K562 (cell line): ENCODE data around the gene YY1AP1.

Experiments
- DACH1 ChIP-seq: fragments of 450-650 bp; IDR thresholded peaks from 2 replicates; pipeline ENCODE4 v1.6.1; 2018; ENCODE audit not compliant: partially characterized antibody
- DDX20 ChIP-seq: fragments of 450-650 bp; IDR thresholded peaks from 2 replicates; pipeline ENCODE4 v1.6.1; 2016; ENCODE audit warnings: missing genetic modification characterization, low read depth, mild to moderate bottlenecking, missing compliant biosample characterization, moderate library complexity
- EGR1 ChIP-seq: fragments of 450-650 bp; conservative IDR thresholded peaks from 2 replicates; pipeline ENCODE4 v1.6.1; 2017; ENCODE audit warnings: mild to moderate bottlenecking
- FOXA1 ChIP-seq: fragments of 450-650 bp; IDR thresholded peaks from 2 replicates; pipeline ENCODE4 v1.6.1; 2016; ENCODE audit warnings: mild to moderate bottlenecking, borderline replicate concordance
- GATAD2B ChIP-seq: fragments of 450-650 bp; IDR thresholded peaks from 2 replicates; pipeline ENCODE4 v1.6.1; 2017; ENCODE audit warnings: mild to moderate bottlenecking, borderline replicate concordance
- NFXL1 ChIP-seq: fragments of 450-650 bp; formaldehyde crosslinking; IDR thresholded peaks from 2 replicates; pipeline ENCODE4 v1.4.0; 2021; ENCODE audit warnings: mild to moderate bottlenecking
- SAFB2 ChIP-seq: fragments of 200-400 bp; formaldehyde crosslinking; IDR thresholded peaks from 2 replicates; pipeline ENCODE4 v1.6.1; 2018; ENCODE audit warnings: borderline replicate concordance, low read length, low read depth, moderate library complexity; ENCODE audit not compliant: severe bottlenecking
- SMARCA5 ChIP-seq: fragments of 450-650 bp; IDR thresholded peaks from 2 replicates; pipeline ENCODE4 v1.6.1; 2016
- SP1 ChIP-seq: sonication (generic); formaldehyde crosslinking; IDR thresholded peaks from 2 replicates; pipeline ENCODE4 v1.8.1; 2022; ENCODE audit warnings: mild to moderate bottlenecking, missing genetic modification reagents
- TAF1 ChIP-seq: IDR thresholded peaks from 2 replicates; pipeline ENCODE4 v1.6.1; 2011; ENCODE audit warnings: mild to moderate bottlenecking, low read length, moderate library complexity; ENCODE audit not compliant: insufficient read depth, control insufficient read depth, severe bottlenecking; ENCODE audit errors: extremely low read depth
- ZNF3 ChIP-seq: fragments of 250-450 bp; sonication (Bioruptor Pico); IDR thresholded peaks from 2 replicates; pipeline ENCODE4 v1.5.0; 2021; ENCODE audit warnings: mild to moderate bottlenecking, moderate library complexity
- TF ChIP-seq, protein P1 (sequence below): fragments of 250-450 bp; sonication (Bioruptor Pico); IDR thresholded peaks from 2 replicates; pipeline ENCODE4 v1.5.0; 2021

DNA sequence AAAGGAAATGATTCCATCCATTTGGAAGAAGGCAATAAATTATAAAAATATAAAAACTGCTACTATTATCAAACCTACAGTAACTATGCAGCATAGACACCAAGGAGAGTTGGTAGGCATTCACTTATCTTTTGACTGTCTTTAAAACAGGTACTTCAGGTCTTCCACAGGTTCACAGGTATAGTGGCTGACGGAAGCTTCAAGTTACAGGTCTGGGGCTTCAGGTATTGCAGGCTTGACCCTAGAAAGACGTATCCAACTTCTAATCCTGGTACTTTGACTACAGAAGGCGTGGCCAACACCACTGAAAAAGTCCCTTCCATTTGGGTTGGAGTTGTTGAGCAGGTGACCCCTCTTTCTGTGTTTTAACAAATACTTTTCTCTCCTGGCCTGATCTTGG is 35.6 kb downstream of the YY1AP1 start:
- no peak for TF ChIP-seq EGR1
- TF ChIP-seq SMARCA5, result no peak
- TF ChIP-seq SP1 (CRISPR knock-in tag), result no peak
- TF ChIP-seq, protein P1, sequence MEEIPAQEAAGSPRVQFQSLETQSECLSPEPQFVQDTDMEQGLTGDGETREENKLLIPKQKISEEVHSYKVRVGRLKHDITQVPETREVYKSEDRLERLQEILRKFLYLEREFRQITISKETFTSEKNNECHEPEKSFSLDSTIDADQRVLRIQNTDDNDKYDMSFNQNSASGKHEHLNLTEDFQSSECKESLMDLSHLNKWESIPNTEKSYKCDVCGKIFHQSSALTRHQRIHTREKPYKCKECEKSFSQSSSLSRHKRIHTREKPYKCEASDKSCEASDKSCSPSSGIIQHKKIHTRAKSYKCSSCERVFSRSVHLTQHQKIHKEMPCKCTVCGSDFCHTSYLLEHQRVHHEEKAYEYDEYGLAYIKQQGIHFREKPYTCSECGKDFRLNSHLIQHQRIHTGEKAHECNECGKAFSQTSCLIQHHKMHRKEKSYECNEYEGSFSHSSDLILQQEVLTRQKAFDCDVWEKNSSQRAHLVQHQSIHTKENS (CRISPR knock-in tag), result no peak
- no peak for TF ChIP-seq DDX20
- TF ChIP-seq SAFB2, result no peak
- no peak for TF ChIP-seq GATAD2B
- TF ChIP-seq ZNF3 (CRISPR knock-in tag), result no peak
- no peak for TF ChIP-seq NFXL1 (CRISPR knock-in tag)
- no peak for TF ChIP-seq TAF1
- TF ChIP-seq DACH1, result no peak
- TF ChIP-seq FOXA1, result no peak
